Esophagus squamous epithelium (tissue), 4 donors: Measurements from ENCODE around the gene OAF.

Experiments
- CTCF ChIP-seq, 6 experiments: fragments of 450-650 bp in 4 of 6; fragments of 200-600 bp in 2 of 6; sonication (generic) in 2 of 6; IDR thresholded peaks; one replicate each; pipeline ENCODE4 v1.5.1; 2016 to 2019; ENCODE audit warnings: antibody characterized with exemption in 6 of 6, mild to moderate bottlenecking in 4 of 6, moderate library complexity in 4 of 6
- POLR2A ChIP-seq, 4 donors: fragments of 450-650 bp; IDR thresholded peaks; one replicate each; pipeline ENCODE4 v1.6.1; 2017; ENCODE audit warnings: antibody characterized with exemption in 4 of 4, mild to moderate bottlenecking in 4 of 4, moderate library complexity in 3 of 4

GRCh38 chr11:120192831-120193625, 17.8 kb upstream of the OAF start:
- no peak for TF ChIP-seq CTCF (IDR thresholded peaks at IDR 0.05)
- no peak for TF ChIP-seq POLR2A (IDR thresholded peaks at IDR 0.05)
